H4 (cell line): ENCODE results near the gene MARS1. TPM values are rescaled to one million over a fixed set of nuclear protein-coding genes. Genes with fewer than 3 reads are reported as not detected.
"Not testable (repeated sequence)": the region's sequence is repeated elsewhere in the genome, so short reads cannot be mapped to it uniquely, and the experiment has no call there.

Experiments used
- DNase-seq: peaks from one replicate; pipeline ENCODE4 v3.0.0-alpha.2; 2015; ENCODE audit warnings: low spot score
- total RNA-seq: library from RNA; depleted of rRNA; stranded (reverse); fragments of >200 nt; shearing (Covaris generic); gene quantifications from 2 replicates; pipeline ENCODE4 v1.2.3, GENCODE V29; 2014; rRNA removed

MARS1 gene
- total RNA-seq, 1 experiment from 2014 or later: 121 TPM

DNA sequence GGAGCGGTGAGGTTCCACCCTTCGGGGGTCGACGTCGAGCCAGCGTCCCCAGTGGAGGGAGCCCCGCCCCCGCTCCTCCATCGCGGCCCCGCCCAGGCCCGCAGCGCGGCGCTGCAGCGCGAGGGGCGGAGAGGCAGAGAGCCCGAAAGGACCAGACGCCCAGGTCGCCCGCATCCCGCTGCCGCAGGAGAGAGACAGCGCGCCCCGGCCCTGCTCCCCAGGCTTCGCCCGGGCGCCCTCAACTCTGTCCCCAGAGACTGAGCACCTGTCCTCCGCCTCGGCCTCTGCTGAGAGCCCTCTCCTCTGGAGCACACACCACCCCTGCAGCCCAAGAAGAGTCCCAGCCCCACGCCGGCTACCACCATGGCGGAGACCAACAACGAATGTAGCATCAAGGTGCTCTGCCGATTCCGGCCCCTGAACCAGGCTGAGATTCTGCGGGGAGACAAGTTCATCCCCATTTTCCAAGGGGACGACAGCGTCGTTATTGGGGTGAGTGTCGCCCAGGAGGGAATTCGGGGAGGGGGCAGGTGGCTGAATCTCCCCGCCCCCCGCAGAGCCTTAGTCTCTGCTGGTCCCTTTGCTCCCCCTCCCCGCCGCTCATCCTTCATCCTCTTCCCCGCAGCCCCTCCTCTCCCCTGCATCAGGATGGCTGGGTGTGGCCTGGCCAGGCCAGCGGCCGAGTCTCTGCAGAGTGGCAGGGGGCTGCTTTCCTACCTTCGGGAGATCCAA is 62.2 kb downstream of the MARS1 start, which contains the start of gene KIF5A:
TSS of gene KIF5A (plus strand) at position 136 of the 732 bp plus-strand sequence. CDS start at position 364, 228 bp downstream.
- no peak for DNase-seq

DNA sequence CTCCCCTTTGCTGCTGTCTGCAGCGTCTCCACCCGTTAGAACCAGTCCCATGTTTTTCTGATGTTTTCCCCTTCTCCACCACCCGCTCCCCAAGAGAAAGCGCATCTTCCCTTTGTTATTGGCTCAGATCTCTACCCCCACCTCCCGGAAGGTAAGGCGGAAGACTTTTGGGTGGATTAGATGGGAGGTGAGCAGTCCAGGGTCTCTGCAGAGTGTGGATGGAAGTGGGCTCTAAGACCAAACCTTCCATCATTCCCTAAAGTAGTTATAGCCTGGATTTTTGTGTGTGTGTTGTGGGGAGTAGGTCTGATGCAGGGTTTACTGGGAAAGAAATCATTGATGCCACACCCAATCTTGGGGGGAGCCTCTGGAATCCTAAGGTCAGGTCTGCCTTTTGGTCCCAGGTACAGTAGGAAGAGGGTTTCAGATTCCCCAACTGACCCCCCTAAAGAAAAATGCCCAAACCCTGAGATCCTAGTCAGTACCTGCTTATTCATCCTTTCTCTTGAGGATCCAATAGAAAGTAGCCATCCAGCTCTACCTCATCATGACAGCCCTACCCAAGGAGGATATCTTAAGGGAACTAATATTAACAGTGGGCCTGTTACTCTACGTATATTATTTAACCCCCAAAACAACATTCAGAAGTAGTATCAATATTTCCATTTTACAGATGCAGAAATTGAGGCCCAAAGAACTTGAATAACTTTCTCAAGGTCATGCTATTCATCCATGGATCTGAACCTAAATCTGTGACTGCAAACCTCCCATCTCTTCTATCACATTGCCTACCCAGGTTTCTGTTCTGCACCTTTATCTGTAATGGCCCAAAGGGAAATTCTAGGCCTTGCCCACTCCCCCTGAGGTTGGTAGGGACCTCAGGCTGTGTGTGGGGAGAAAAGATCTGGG is 63.0 kb downstream of the MARS1 start:
- no peak for DNase-seq

GRCh38 chr12:57551637-57552305 is 63.9 kb downstream of the MARS1 start:
- DNase-seq: no peak

DNA sequence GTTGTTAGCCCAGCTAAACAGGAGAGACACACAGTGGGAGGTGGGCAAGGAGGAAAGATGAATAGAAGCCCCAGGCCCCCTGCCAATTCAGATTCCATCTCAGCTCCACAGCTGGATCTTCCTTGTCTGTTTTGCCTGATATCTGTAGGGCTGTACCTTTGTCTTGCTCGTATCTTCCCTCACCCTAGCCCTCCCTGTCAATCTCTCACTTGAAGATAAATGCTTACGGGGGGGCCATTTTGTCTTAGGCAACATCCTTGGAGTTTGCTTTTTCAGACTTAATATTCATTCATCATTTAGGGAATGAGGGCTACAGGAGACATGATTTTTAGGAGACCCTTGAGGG is 64.4 kb downstream of the MARS1 start:
- DNase-seq: no peak

GRCh38 chr12:57552835-57553313 is 65.0 kb downstream of the MARS1 start:
- DNase-seq: no peak

DNA sequence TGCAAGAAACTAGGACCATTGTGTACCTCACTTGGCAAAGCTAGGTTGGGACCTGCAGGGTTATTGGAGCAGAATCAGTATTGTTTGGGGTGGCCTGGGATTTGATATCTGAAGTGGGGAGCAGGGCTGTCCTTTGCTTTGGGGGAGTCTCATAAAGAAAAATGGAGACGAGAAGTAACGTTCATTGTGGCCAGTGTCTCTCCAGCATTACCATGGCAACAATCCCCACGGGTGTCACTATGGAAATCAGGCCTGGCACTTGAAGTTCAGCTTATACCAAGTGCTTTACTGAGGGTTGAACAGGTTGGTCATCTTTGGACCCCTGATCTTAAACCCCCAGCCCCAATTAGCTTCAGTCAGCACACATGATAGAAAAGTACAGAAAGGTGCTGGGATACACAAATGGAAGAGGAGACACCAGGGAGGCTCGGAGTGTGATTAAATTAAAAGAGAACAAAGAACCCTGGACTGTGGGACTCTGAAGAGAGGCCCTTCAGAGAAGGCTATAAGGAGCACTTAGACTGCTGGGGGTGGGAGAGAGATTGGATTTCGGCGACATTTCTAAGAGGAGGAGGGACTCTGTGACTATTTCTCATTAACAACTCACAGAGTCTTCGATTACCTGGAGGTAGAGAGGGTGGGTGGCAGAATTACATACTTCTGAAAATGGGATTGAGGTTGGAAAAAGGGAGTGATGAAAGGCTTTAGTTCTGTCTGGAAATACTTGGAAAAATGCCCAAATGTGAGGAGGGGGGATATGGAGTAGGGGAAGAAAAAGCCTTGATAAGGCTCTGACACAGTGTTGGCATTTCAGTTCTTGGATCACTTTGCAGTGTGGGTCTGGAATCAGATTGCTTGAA is 65.7 kb downstream of the MARS1 start:
- no peak for DNase-seq

DNA sequence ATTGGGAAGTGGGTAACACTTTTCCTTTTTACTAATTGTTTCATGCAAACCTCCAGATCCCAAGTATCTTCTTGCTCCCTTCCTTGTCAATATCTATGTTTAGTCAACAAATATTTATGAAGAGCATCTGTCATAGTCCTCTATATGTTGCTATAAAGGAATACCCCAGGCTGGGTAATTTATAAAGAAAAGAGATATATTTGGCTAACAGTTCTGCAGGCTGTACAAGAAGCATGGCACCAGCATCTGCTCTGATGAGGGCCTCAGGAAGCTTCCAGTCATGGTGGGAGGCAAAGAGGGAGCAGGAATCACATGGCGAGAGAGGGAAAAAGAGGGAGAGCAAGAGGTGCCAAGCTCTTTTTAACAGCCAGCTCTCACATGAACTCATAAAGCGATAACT is 66.6 kb downstream of the MARS1 start:
- no peak for DNase-seq

GRCh38 chr12:57554897-57555296 is 67.0 kb downstream of the MARS1 start:
- DNase-seq: no peak

DNA sequence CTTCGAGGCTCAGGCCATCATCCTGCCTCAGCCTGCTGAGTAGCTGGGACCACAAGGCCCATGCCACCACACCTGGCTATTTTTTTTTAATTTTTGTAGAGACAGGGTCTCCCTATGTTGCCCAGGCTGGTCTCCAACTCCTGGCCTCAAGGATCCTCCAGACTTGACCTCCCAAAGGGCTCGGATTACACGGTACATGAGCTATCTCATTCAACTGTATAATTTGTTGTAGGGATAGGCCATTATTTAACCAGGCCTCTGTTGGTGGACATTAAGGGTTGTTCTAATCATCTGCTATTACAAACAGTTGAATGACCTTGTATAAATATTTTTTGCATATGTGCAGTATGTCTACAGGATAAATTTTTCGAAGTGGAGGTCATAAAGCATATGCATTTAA is 71.0 kb downstream of the MARS1 start:
- DNase-seq: no peak

- no peak for DNase-seq
These were observed 72.6 kb downstream of the MARS1 start for GRCh38 chr12:57560516-57560915.

- not testable (repeated sequence) for DNase-seq
These were observed 73.2 kb downstream of the MARS1 start for GRCh38 chr12:57561117-57561516.

DNA sequence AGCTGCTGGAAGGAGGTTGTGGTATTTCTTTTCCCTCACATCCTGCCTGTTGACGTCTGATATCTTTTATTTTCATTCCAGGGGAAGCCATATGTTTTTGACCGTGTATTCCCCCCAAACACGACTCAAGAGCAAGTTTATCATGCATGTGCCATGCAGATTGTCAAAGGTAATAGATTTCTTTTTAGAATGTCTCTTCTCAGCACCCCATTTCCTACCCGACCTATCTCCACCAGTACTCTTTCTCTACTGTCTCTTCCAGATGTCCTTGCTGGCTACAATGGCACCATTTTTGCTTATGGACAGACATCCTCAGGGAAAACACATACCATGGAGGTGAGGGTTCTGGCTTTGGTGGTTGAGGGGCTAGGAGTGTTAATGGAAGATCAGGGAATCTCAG is 75.5 kb downstream of the MARS1 start:
- DNase-seq: no peak

DNA sequence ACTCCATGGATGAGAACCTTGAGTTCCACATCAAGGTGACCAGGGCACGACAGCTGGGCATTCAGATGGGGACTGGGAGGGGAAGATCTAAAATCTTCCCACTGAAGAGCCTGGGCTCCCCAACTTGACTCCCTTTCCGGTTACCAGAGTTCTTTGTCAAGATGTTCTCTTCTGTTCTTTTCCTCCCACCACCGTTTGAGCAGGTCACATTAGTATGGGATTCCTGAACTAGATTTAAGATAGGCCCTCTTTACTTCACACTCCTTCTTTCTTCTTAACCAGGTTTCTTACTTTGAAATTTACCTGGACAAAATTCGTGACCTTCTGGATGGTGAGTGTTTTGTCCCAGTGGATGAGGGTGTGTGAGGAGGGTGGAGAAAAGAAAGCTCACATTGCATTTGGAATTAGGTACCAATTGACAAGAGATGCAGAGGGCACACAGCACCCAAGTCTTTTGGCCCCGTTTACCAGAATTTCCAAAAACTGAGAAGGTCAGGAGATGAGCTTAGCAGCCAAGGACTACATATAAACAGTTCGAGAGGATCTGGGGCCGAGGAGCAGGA is 76.4 kb downstream of the MARS1 start:
- no peak for DNase-seq

Other genes with a start within 250 kb of the MARS1 start
- not detected in 2 replicates for gene STAC3, start 236.9 kb upstream of the MARS1 start, total RNA-seq
- 9.5 and 12.3 TPM in 2 replicates for gene R3HDM2, start 57.0 kb upstream of the MARS1 start, total RNA-seq
- gene INHBC, start 53.3 kb upstream of the MARS1 start, total RNA-seq: not detected in 2 replicates
- gene INHBE, start 32.8 kb upstream of the MARS1 start, total RNA-seq: 16.1 and 24.8 TPM in 2 replicates
- gene GLI1, start 28.3 kb upstream of the MARS1 start, total RNA-seq: 5.7 and 6.3 TPM in 2 replicates
- gene ARHGAP9, start 8.2 kb upstream of the MARS1 start, total RNA-seq: not detected in 2 replicates
- 43.2 and 50.1 TPM in 2 replicates for gene DDIT3, start 32.4 kb downstream of the MARS1 start, total RNA-seq
- 1.5 and 3.1 TPM in 2 replicates for gene MBD6, start 34.8 kb downstream of the MARS1 start, total RNA-seq
- gene DCTN2, start 59.1 kb downstream of the MARS1 start, total RNA-seq: 76.6 and 109 TPM in 2 replicates
- gene KIF5A, start 62.0 kb downstream of the MARS1 start, total RNA-seq: 0.27 TPM in 1 of 2 replicates, not detected in the other
- gene PIP4K2C, start 103.1 kb downstream of the MARS1 start, total RNA-seq: 24.4 and 27.2 TPM in 2 replicates
- 7.3 and 10.7 TPM in 2 replicates for gene DTX3, start 116.8 kb downstream of the MARS1 start, total RNA-seq
- gene ARHGEF25, start 123.4 kb downstream of the MARS1 start, total RNA-seq: 8.5 and 11.7 TPM in 2 replicates
- gene B4GALNT1, start 145.1 kb downstream of the MARS1 start, total RNA-seq: 64.3 and 77.3 TPM in 2 replicates
- 221 and 235 TPM in 2 replicates for gene OS9, start 206.1 kb downstream of the MARS1 start, total RNA-seq